GM23248 (cell line): Measurements from ENCODE around the gene TLR2.

ENCODE experiments used
- EZH2 ChIP-seq: fragments of 200-600 bp; sonication (generic); IDR thresholded peaks from 2 replicates; pipeline ENCODE4 v1.6.1; 2018; ENCODE audit warnings: antibody characterized with exemption, mild to moderate bottlenecking; ENCODE audit not compliant: insufficient read depth, poor library complexity, severe bottlenecking
- EZH2phosphoT487 ChIP-seq: fragments of 200-600 bp; sonication (generic); IDR thresholded peaks from 2 replicates; pipeline ENCODE4 v1.6.1; 2018; ENCODE audit warnings: antibody characterized with exemption, moderate library complexity, mild to moderate bottlenecking, low read depth; ENCODE audit not compliant: insufficient read depth

GRCh38 chr4:153713866-153714646, 30.0 kb downstream of the TLR2 start:
- no peak for TF ChIP-seq EZH2phosphoT487
- no peak for TF ChIP-seq EZH2
